ENCODE results near the gene HDDC3. TPM values are rescaled to one million over a fixed set of nuclear protein-coding genes. Genes with fewer than 3 reads are reported as not detected.
"Not testable (repeated sequence)": the region's sequence is repeated elsewhere in the genome, so short reads cannot be mapped to it uniquely, and the experiment has no call there.

The HDDC3 gene
- total RNA-seq, 2 donors from 2014 or later, result 14.9 to 17.9 TPM

DNA sequence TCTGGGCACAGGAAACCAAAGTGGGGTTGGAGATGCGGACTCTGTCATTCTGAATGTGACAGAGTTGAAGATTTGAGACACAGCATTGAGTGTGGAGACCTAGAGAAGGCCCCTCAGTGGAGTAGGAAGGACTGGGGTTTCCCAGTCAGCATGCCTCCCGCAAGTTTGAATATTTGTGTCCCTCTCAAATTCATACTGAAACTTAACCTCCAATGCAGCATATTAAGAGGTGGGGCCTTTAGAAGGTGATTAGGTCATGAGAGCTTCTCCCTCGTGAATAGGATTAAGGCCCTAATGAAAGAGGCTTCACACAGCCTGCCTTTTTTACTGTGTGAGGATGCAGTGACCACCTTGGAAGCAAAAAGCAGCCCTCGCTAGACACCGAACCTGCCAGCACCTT is 8.0 kb downstream of the HDDC3 start:
- H3K36me3 ChIP-seq, result peaks cover 21% of the 10 kb centered on the region
- H3K27ac ChIP-seq, result no peak overlapping the region
- H3K4me3 ChIP-seq, result no peak overlapping the region
- H3K4me1 ChIP-seq, result peaks cover 0 to 8% of the 10 kb centered on the region in 2 donors
- TF ChIP-seq CTCF (IDR thresholded peaks at IDR 0.05), result no peak
- DNase-seq (ENCODE audit: low spot score), result no peak
- H3K27me3 ChIP-seq, result no peaks in the 10 kb centered on the region
- H3K9me3 ChIP-seq, result no peaks in the 10 kb centered on the region

GRCh38 chr15:90922712-90923322 is 9.5 kb downstream of the HDDC3 start:
- DNase-seq (ENCODE audit: low spot score); H3K27me3 ChIP-seq; H3K27ac ChIP-seq; H3K4me3 ChIP-seq; H3K9me3 ChIP-seq: not testable (repeated sequence)
- Histone ChIP-seq H3K36me3 (peaks cover 37% of the 10 kb centered on the region), H3K4me1 (peaks cover 0 to 22% of the 10 kb centered on the region in 2 donors)

DNA sequence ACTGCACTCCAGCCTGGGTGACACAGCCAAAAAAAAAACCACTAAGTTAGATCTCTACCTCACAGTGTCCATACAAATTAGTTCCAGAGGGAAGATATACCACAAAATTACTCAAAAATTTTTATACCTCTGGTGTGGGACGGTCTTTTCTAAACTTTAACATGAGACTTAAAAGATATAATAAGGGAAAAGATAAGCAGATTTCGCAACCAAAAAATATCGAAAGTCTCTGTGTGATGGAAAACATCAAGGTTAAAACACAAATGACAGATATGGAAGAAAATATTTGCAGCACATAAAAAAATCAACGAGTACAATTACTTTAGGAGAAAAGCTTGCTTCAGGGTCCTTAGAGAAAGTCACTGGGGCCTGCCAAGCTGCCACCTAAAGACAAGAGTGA is 10.5 kb downstream of the HDDC3 start:
- DNase-seq (ENCODE audit: low spot score), result no peak
- Histone ChIP-seq H3K27me3 (no peaks in the 10 kb centered on the region), H3K9me3 (no peaks in the 10 kb centered on the region), H3K36me3 (peaks cover 42% of the 10 kb centered on the region), H3K4me3 (no peak overlapping the region), H3K27ac (no peak overlapping the region), H3K4me1 (peaks cover 0 to 30% of the 10 kb centered on the region in 2 donors)
- no peak for TF ChIP-seq CTCF (IDR thresholded peaks at IDR 0.05)

DNA sequence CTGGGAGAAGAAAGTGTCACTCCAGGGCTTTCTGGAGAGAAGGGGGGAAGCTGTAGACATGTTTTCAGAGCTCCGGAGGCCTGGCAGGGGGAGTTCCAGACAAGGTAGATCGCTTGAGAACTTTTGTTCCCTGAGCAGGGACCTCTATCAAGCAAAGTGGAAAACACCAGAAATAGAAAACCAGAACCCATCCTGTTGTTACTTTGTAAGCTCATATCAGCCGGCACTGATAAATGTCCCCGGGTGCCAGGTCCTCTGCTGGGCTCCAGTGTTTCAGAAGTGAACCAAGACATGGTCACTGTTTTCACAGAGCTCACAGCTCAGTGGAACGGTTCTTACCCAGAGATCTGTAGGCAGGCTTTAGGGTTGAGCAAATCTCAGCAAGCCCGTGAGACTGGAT is 13.5 kb downstream of the HDDC3 start:
- DNase-seq (ENCODE audit: low spot score), result no peak
- peaks cover 0 to 51% of the 10 kb centered on the region in 2 donors for H3K4me1 ChIP-seq
- H3K27me3 ChIP-seq, result no peaks in the 10 kb centered on the region
- no peak for TF ChIP-seq CTCF (IDR thresholded peaks at IDR 0.05)
- H3K4me3 ChIP-seq, result no peak overlapping the region
- peak overlapping the region; percentile 76 to 89 for H3K27ac ChIP-seq
- H3K9me3 ChIP-seq, result no peaks in the 10 kb centered on the region
- peaks cover 73% of the 10 kb centered on the region for H3K36me3 ChIP-seq

- peaks cover 0 to 51% of the 10 kb centered on the region in 2 donors for H3K4me1 ChIP-seq
- H3K36me3 ChIP-seq, result peaks cover 79% of the 10 kb centered on the region
- H3K27ac ChIP-seq, result peak overlapping the region; percentile 76 to 89
- TF ChIP-seq CTCF (IDR thresholded peaks at IDR 0.05), result no peak
- H3K27me3 ChIP-seq, result no peaks in the 10 kb centered on the region
- H3K4me3 ChIP-seq, result no peak overlapping the region
- no peaks in the 10 kb centered on the region for H3K9me3 ChIP-seq
- DNase-seq (ENCODE audit: low spot score), result no peak
Observed at GRCh38 chr15:90918034-90918788, 14.1 kb downstream of the HDDC3 start.

- no peak for DNase-seq (ENCODE audit: low spot score)
- H3K4me3 ChIP-seq, result no peak overlapping the region
- no peaks in the 10 kb centered on the region for H3K9me3 ChIP-seq
- H3K36me3 ChIP-seq, result peaks cover 86% of the 10 kb centered on the region
- peaks cover 0 to 51% of the 10 kb centered on the region in 2 donors for H3K4me1 ChIP-seq
- TF ChIP-seq CTCF (IDR thresholded peaks at IDR 0.05), result no peak
- H3K27me3 ChIP-seq, result no peaks in the 10 kb centered on the region
- peak overlapping the region; percentile 76 to 89 for H3K27ac ChIP-seq
Observed at GRCh38 chr15:90917569-90917968, 14.8 kb downstream of the HDDC3 start.

Measured in right atrium auricular region (tissue), 2 donors.